Stimulated activated CD8-positive, alpha-beta memory T cell treated with anti-CD3 and anti-CD28 coated beads, Interleukin-12 subunit alpha, Interleukin-12 subunit beta, amount 100 ng/mL, for 1 hour (primary cell): ENCODE results near the gene NTF3.

Experiments used
- DNase-seq: peaks from one replicate; pipeline ENCODE4 v3.0.0-alpha.2; 2020; ENCODE audit warnings: low read depth

Gene NTF3

DNA sequence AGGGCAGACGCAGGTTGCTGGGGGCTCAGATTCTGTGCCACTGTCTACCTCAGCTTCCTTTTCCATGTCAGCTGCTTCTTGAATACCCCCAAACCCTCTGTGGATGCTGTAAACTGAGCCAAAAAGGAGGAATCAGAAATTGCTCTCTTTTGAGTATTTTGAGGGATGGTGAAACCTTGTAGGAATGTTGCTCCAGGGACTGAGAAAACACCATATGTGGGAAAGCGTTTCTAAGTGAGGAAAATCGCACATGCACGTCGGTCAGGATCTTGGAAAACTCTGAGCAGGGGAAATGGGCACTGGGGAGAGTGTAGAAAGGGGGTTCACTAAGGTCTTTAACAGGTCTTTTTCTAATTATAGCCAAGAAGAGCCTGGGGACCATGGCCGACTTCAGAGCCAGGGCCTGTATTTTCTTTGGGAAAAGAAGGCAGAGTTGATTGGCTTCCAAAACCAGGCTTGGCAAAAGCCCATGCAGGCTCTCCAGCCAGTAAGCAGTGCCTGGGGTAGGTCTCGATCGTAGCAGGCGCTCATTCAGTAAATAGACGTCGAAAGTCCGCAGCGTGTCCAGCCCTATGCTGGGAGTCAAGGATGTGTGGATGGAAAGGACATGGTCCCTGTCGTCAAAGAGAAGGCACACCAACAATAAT lies 58.0 kb downstream of the NTF3 start:
- DNase-seq, result no peak

- DNase-seq, result no peak
Measured at GRCh38 chr12:5492562-5492961, 60.7 kb downstream of the NTF3 start.

DNA sequence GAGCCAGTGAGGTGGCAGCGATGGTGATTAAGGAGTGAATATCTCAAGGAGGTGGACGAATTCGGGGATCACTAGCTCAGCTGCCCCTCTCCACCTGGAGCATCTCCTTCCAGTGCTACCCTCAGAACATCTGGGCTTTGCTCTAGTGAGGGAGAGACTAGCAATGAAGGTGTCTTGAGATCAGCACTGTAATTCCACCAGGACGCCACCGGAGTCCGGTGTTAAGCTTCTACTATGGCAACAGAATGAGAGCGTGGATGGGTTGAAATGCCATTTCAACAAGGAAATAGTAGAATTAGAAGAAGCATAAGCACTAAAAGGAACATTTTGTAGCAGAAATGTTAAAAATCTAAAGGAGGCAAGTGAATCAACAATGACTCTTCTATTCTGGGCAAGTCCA lies 61.1 kb downstream of the NTF3 start:
- no peak for DNase-seq

DNA sequence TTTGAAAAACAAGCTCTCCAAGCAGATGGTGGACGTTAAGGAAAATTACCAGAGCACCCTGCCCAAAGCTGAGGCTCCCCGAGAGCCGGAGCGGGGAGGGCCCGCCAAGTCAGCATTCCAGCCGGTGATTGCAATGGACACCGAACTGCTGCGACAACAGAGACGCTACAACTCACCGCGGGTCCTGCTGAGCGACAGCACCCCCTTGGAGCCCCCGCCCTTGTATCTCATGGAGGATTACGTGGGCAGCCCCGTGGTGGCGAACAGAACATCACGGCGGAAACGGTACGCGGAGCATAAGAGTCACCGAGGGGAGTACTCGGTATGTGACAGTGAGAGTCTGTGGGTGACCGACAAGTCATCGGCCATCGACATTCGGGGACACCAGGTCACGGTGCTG lies 62.4 kb downstream of the NTF3 start:
- DNase-seq, result no peak

- no peak for DNase-seq
Measured at GRCh38 chr12:5497329-5498053, 65.6 kb downstream of the NTF3 start.

GRCh38 chr12:5498076-5498475 lies 66.2 kb downstream of the NTF3 start:
- no peak for DNase-seq

DNA sequence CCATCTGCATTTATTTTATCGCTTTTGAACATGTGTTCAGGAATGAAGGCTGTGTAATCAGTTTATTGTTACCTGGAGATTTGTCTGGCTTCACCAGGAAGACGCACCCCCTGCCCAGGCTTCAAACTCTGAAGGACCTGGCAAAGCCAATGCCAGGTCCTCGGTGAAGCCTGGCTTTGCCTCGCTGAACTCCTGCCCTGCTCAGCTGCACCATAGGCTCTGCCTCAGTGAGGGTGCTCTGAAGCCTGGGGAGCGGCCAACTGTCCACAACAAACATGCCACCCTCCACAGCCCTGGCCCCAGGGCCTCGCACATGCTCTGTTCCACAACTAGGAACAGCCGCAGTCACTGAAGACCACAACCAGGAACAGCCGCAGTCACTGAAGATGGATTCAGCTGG lies 66.9 kb downstream of the NTF3 start:
- DNase-seq, result no peak

DNA sequence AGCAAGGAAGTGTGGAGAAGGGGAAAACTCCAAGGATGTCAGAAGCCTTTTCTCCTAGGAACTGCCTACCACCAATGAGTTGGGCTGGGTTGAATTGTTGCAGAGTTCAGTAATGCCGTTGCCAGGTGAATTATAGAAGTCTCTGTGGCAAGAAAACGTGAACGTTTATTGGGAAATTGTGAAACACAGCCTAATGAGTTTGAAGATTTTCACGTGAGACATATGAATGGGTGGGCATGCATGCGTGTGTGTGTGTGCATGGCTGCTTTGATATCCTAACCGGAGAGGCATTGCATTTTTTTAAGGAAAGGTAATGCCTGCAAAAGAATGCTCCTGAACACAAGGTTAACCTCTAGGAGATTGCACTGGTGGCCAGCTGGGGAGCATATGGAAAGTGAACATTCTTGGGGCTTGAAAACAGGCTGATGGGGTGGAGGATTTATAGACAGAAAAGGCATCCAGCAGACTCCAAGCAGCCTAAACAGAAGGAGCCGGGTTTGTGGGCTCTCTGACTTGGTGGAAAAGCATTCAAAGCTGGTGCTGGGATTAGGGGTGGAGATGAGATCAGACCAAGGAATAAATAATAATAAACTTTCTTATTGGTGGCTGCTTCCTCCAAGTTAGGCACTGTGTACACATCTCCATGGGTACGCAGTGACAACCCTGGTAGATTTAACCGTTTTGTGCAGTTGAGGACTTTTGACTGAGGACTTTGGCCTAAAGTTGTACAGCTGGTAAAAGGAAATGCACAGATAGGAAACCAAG lies 67.8 kb downstream of the NTF3 start:
- no peak for DNase-seq

DNA sequence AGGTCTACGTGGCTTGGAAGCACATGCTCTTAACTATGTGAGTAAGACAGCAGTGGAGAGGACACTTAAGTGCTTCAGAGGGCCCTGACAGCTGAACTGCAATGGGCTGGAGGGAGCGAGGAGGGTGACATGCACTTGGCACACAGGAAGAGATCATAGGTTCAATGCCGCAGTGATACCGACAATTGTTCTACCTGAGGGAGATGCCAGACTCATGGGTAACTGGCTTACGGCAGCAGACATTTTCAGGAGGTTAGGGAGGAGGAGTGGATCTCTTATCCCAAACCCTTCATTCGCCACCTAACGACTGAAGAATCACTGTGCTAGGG lies 68.4 kb downstream of the NTF3 start:
- DNase-seq, result no peak

DNA sequence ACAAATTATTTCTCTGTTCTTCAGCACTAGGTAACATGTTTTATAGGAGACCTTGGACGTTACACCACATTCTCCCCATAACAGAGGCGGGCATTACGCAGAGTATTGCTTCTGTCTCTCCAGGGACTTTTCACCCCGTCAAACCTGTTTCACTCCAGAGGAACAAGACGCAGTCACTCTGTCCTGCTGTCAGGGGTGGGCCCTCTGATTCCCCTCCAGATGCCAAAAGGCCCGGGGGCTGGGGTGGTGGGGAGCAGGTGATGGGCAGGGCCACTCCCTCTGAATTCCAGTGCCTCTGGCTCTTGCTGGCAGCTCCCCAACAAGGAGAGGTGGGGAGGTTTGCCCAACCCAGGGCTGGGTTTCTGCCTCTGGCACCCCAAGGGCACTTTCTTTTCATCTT lies 71.9 kb downstream of the NTF3 start:
- DNase-seq, result no peak

DNA sequence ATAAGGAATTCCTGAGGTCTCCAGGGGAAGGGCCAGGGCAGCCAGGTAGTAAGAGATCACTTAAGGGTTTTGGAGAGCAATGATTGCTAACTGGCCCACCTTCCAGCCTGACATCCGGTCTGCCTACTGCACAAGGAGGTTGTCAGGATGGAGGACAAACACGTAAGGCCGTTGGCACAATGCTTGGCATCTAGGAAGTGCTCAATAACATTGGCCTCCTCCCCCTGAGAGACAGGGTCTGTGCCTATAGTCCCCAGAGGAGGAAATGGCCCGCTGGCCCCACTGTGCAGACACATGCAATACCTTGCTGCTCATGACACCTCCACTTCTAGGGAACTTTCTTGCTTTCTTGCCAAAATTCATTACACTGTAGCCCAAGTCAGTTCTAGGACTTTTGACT lies 73.2 kb downstream of the NTF3 start:
- DNase-seq, result no peak

DNA sequence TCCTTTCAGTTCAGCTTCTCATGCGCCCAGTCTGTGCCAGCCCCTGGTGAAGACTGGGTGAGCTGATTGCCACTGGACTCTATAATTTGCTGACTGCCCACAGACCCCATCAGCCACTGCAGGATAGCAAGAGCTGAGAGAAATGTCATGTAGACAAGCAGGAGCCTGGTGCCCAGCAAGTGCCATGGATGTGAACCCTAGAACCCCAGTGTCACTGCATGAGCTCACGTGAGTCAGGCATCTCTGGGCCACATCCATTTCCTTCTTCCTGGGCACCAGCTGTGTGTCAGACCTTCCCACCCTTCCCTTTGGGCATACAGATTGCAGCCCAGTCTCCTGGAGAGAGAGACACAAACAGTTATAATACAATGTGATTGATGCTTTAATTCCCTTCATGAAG lies 73.8 kb downstream of the NTF3 start:
- DNase-seq, result no peak

DNA sequence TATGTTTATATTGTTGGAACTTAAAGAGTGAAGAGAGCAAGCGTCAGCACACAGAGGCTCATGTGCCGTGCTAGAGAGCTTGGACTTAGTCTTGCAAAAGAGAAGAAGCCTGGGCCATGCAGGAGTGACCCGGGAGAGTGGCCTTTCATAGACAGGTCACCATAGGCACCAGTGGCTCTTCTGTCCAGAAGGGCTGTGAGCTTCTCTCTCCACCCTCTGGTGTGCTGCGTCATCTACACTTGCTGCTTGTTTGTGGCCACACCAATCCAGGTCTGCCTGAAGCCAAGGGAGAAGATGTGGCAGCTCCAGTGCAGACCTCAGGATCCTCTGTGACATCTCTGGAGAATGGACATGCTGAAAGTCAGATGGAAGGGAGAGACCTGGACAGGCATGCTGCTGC lies 74.4 kb downstream of the NTF3 start:
- DNase-seq, result no peak

GRCh38 chr12:5506821-5507231 lies 74.9 kb downstream of the NTF3 start:
- DNase-seq, result no peak

GRCh38 chr12:5507401-5507935 lies 75.6 kb downstream of the NTF3 start:
- no peak for DNase-seq

DNA sequence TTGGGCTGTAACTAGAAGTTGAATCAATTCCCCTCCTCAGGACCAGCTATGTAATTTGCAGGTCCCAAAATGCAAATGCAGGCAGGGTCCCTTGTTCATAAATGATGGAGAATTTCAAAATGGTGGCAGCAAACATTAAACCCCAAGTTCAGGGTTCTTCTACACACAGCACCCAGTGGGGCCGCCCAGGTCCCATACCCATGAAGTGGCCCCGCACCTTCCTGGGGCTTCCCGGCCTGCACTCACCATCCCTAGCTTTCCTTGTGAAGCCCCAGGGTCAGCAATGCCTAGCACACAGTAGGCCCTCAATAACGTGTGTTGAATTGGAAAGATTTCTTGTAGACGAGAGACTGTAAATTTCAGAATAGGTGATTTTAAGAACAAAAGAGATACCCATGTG lies 76.0 kb downstream of the NTF3 start:
- no peak for DNase-seq

- DNase-seq, result no peak
Measured at GRCh38 chr12:5509102-5509501, 77.2 kb downstream of the NTF3 start.

DNA sequence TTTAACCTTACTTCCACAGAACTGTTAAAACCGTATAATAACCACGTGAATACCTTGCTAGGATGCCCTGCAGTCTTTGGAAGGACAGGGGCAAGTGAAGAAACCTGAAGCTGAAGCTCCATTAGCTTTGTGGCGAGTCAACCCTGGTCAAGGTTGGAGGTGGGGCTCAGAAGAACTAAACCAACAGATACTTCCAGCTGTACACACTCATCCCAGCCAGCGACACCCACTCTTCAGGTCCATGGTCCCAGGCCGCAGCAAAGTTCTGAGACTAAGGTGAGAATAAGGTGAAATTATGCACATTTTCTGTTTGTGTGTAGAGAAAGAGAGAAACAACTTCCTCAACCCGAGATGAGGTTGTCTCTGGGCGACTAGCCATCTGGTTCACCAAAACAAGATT lies 77.6 kb downstream of the NTF3 start:
- DNase-seq, result no peak

GRCh38 chr12:5510251-5510805 lies 78.4 kb downstream of the NTF3 start:
- no peak for DNase-seq

DNA sequence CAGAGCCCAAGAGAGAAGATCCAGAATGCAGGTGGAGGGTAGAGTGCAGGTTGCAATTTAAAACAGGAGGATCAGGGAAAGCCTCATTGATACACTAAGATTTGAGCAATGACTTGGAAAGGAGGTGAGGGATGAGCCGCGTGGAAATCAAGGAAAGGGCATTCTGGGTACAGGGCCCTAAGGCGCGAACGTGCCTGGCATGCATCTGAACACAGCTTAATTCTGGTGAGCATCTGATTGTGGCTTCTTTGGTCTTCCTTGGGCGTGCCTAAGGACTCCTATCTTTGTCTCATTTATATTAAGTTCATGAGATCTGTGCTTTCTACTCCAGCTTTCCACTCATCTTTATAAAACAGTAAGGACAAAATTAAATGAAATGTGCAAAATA lies 79.3 kb downstream of the NTF3 start:
- no peak for DNase-seq

DNA sequence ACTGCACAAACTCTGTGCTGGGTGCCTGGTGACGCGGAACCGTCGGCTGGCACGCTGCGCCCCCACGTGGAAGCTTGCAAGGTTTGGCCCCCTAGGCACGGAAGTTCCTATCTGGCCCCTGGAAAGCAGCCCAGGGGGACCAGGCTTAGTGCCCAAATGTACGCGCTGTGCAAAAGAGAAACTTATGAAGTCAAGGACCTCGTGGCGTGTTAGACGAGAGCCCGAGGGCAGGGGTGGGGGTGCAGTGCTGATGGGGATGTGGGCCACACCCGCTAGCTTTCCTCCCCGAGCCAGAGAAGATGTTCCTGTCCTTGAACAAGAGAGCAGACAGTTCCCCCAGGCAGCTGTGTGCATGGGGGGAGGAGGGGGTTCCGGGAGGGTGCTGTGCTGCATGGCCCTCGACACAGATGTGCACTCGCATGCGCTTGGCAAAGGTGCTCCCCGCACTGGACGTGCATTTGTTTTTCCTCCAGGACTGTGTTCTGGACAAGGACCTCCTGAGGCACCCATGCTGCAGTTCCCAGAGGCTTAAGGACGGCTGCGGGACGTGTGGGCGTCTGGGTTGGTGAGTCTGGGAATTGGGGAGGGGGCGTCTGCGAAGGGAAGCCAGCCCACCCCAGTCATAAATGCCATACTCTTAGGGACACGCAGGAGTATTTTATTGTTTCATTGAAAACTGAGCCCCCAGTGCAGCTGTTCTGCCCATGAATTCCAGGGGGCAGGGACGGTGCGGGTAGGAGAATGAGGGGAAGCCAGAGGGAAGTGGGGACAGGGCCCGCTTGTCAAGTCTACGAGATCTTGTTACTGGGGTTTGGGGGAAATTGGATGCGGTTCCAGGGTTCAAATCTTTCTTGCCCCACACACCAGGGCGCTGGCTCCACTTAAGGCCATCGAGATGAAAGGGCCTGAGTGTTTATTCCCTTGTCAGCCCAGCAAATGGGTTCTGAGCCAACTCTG lies 80.0 kb downstream of the NTF3 start:
- no peak for DNase-seq

DNA sequence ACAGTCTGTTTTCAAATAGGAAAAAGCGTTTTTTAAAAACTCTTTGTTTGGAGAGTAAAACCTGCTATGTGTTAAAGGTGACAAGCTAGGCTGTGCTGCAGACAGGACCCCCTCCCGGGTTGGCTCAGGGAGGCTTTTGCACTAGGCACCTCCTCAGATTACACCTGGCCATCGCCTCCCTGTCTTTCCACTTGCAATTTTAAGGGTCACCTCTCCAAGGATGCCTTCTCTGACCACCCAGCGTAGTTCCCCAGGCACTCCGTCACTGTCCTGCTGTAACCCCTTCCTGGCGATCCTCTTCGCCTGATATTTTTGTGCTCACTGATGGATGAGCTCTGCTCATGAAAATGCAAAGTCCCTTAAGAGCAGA lies 80.7 kb downstream of the NTF3 start:
- no peak for DNase-seq
